Fibroblast of skin of abdomen (primary cell): ENCODE measurements around the gene ZFPM1.
A peak's percentile ranks its signal among the peaks of the same experiment; 100 is the strongest.

Experiments
- DNase-seq: peaks from one replicate; pipeline ENCODE4 v3.0.0-alpha.2; 2013

Gene ZFPM1

GRCh38 chr16:88451586-88452481 lies 1.2 kb upstream of the ZFPM1 start:
- no peak for DNase-seq

- peak; percentile 94 for DNase-seq
These were observed 431 bp upstream of the ZFPM1 start for GRCh38 chr16:88452482-88453216.

- DNase-seq = no peak
These were observed 787 bp downstream of the ZFPM1 start for GRCh38 chr16:88453611-88454522.

GRCh38 chr16:88454523-88454947 lies 1.5 kb downstream of the ZFPM1 start:
- DNase-seq = no peak

- peak; percentile 31 for DNase-seq
These were observed 2.7 kb downstream of the ZFPM1 start for GRCh38 chr16:88455610-88456355.

GRCh38 chr16:88456356-88457292 lies 3.5 kb downstream of the ZFPM1 start:
- DNase-seq = no peak

- DNase-seq = no peak
These were observed 5.1 kb downstream of the ZFPM1 start for GRCh38 chr16:88458039-88458772.

- DNase-seq = no peak
These were observed 5.7 kb downstream of the ZFPM1 start for GRCh38 chr16:88458773-88459235.

GRCh38 chr16:88459366-88460073 lies 6.4 kb downstream of the ZFPM1 start:
- DNase-seq = no peak

GRCh38 chr16:88460496-88461330 lies 7.6 kb downstream of the ZFPM1 start:
- no peak for DNase-seq

GRCh38 chr16:88461331-88462269 lies 8.5 kb downstream of the ZFPM1 start:
- DNase-seq = no peak

GRCh38 chr16:88462396-88462795 lies 9.3 kb downstream of the ZFPM1 start:
- no peak for DNase-seq

- DNase-seq = no peak
These were observed 10.3 kb downstream of the ZFPM1 start for GRCh38 chr16:88463411-88463810.

GRCh38 chr16:88464447-88465318 lies 11.6 kb downstream of the ZFPM1 start:
- DNase-seq = no peak

- no peak for DNase-seq
These were observed 12.4 kb downstream of the ZFPM1 start for GRCh38 chr16:88465387-88465983.
